T-helper 2 cell (primary cell): ENCODE data around the gene GTSE1.

ENCODE experiments used
- DNase-seq, 5 experiments: peaks; one replicate each; pipeline versions ENCODE4 v3.0.0 to v3.0.0-alpha.2; 2012 to 2022

GTSE1 gene

DNA sequence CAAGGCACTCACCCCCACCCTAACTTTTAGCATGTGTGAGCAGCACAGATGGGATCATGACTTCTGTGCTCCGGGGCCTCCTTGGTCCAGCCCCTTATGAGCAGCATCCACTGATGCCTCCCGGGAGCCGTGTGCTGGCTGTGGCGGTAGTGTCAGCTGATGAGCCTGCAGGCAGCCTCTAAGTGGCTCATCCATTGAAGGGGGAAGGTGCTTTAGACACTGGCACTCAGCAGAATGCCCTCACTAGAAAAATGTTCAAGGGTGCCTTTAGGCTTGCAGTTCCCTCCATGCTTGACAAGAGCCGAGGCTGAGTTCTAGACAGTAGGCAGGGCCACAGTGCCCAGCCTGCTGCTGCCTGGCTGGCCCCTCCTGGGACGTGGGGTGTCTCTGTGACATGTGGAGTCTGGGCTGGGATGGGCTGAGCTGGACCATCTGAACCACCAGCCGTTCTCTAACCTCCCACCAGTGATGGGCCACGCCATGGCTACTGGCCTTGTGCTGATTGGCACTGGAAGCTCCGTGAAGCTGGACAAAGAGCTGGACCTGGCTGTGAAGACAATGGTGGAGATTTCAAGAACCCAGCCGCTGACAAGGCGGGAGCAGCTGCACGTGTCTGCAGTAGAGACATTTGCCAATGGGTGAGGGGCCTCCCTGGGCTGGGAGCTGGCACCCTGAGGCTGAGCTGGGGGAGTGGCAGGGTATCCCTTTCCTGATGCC lies 23.1 kb upstream of the GTSE1 start:
- DNase-seq, result no peak

GRCh38 chr22:46274381-46274780 lies 22.3 kb upstream of the GTSE1 start:
- DNase-seq, result no peak

- DNase-seq, result no peak
Measured at GRCh38 chr22:46275455-46276122, 21.1 kb upstream of the GTSE1 start.

DNA sequence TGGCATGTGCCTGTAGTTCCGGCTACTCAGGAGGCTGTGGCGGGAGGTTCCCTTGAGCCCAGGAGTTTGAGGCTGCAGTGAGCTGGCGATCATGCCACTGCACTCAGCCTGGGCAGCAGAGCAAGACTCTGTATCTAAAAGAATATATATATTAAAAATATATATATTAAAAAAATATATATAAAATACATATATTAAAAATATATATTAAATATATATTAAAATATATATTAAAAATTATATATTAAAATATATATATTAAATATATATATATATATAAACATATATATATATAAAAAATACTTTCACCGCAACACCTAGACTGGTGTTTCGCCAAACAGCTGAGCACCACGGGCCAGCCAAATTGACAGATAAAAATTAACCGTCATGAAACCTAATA lies 20.1 kb upstream of the GTSE1 start:
- DNase-seq, result no peak

GRCh38 chr22:46278656-46279645 lies 17.7 kb upstream of the GTSE1 start:
- DNase-seq, result no peak

- no peak for DNase-seq
Measured at GRCh38 chr22:46280063-46280817, 16.4 kb upstream of the GTSE1 start.

DNA sequence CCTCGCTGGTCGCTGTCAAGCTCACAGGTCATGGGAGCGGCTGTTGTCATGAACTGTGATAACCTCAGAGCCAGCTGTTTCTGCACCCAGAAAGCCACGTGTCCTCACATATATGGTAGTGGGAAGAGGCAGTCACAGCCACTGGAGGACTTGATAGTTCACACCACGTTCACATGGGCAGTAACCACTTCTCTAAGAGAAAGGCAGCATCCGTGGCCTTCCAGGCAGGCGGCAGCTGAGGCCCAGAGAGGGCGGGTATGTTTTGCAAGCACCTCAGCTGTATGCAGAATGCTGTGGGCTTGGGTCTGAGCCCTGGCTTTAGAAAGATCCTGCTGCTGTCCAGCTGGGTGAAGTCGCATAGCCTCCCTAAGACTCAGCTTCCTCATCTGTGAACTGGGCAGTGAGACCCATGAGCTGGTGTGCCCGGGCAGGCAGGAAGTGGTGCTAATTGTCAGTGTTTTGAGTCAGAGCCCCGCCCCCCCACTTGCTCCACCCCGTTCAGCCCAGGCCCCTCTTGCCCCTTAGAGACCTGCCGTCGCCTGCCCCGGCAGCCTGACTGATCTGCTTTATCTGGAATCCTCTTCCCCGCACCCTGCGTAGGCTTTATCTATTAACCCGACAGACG lies 15.6 kb upstream of the GTSE1 start:
- peak in 1 of 5 experiments; percentile 67 for DNase-seq

- no peak for DNase-seq
Measured at GRCh38 chr22:46281866-46282678, 14.6 kb upstream of the GTSE1 start.

- no peak for DNase-seq
Measured at GRCh38 chr22:46286006-46286405, 10.7 kb upstream of the GTSE1 start.

- no peak for DNase-seq
Measured at GRCh38 chr22:46286941-46287872, 9.5 kb upstream of the GTSE1 start.

GRCh38 chr22:46287873-46288751 lies 8.6 kb upstream of the GTSE1 start:
- DNase-seq, result peak in 2 of 5 experiments; percentile 23 to 89

DNA sequence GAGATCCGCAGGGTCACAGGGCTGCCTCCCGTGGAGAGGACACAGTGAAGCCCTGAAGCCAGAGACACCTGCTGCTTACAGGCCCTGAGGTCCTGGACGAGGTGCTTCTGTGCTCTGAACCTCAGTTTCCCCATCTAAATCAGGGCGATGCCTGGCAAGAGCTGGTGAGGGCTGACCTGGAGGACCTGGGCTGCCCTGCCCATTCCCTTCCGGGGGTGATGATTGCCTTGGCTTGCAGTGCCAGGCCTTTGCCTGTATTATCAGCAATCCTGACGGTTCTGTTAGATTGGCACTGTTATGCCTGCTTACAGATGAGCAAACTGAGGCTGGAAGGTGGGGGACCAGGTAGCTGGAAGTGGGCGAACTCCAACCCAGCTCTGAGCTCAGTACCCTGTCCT lies 7.8 kb upstream of the GTSE1 start:
- DNase-seq, result no peak

DNA sequence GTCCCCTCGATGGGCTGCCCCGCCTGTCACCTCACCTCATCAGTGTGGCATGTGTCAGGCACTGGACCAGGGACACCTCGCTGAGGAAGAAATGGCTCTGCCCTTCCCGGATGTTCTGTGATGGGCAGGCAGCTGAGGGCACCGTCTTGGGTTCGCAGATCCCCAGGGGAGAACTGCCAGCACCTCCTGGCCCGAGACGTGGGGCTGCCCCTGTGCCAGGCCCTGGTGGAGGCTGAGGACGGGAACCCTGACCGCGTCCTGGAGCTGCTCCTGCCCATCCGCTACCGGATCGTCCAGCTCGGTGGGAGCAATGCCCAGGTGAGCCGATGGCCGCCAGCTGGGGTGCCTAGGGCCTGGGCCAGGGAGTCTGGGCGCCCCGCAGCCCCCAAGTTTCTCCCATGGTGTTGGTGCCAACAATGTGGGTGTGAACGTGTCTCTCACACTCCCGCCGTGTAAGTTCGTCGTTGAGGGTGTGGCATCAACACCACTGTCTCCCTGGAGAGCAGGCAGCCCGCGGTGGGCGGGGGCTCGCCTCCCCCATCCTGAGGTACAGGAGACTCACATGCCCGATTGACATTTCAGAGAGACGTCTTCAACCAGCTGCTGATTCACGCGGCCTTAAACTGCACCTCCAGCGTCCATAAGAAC lies 7.3 kb upstream of the GTSE1 start:
- DNase-seq, result peak in 1 of 5 experiments; percentile 30

- DNase-seq, result no peak
Measured at GRCh38 chr22:46290121-46290842, 6.4 kb upstream of the GTSE1 start.

DNA sequence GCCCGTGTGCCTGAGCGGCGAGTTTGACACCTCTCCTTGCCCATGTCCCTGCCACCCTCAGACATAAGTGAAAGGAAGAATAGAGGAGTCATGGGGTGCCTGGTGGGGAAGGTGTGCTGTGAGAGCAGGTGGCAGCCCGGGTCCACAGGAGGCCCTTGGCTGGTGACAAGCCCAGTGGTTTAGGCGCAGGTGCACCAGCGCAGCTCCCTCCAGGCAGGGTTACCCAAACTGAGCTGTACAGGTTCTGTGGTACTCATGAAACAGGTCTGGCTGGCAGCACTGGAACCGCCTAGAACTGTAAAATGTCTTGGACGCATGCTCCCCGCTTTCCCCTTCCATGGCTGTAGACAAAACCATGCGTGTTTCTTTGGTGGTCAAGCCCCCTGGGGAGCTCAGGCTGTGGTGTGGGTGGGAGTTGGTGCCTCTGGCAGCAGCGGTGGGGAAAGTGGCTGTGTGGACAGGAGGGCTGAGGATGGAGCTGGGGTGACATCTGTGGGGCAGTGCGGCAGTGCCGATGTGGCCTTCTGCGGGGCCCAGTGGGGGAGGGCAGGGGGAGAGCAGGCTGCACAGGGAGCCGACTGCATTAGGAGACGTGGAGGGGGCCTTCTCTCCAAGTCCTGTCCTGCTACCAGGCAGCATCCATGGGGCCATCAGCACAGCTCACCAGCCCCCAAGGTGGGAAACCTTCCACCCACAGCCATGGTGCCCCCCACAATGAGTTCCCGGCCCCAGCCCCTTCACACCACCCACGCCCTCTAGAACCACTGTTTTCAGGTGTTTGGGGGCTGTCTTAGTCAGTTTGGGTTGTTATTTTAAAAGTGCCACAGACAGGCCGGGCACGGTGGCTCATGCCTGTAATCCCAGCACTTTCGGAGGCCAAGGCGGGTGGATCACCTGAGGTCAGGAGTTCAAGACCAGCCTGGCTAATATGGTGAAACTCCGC lies 5.6 kb upstream of the GTSE1 start:
- DNase-seq, result no peak

DNA sequence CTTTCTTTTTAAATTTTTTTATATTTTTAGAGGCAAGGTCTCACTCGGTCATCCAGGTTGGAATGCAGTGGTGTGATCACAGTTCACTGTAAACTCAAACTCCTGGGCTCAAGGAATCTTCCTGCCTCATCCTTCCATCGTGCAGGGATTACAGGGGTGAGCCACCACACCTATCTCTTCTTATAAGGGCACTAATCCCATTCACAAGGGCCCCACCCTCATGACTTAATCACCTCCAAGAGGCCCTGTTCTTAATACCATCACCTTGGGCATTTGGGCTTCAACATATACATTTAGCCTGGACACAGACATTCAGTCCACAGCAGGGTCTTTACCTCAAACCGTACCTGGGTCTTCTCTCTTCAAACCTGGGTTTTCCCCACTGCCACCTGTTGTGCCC lies 4.5 kb upstream of the GTSE1 start:
- DNase-seq, result no peak
